Caco-2 (cell line): ENCODE measurements around the gene DNAAF5. TPM values are rescaled to one million over a fixed set of nuclear protein-coding genes. Genes with fewer than 3 reads are reported as not detected.
A peak's percentile ranks its signal among the peaks of the same experiment; 100 is the strongest.

Experiments
- BruUV-seq: library from RNA; stranded (reverse); fragments of 400-500 nt; replicated peaks from 2 replicates; lab custom pipeline; 2021; lab: Mats Ljungman, UMichigan
- CTCF ChIA-PET: fragments of 300-600 bp; sonication (Branson Sonifier 250); formaldehyde crosslinking; loops from one replicate; lab custom pipeline; 2022; ENCODE audit warnings: antibody characterized with exemption; lab: Charles Lee
- POLR2A ChIA-PET: fragments of 300-600 bp; sonication (Branson Sonifier 250); formaldehyde crosslinking; loops from one replicate; lab custom pipeline; 2022; ENCODE audit warnings: antibody characterized with exemption; lab: Charles Lee
- DNase-seq, 2 experiments: peaks; one replicate each; pipeline versions ENCODE4 v3.0.0 to v3.0.0-alpha.2; 2020 to 2022
- H3K27me3 ChIP-seq: replicated peaks from 2 replicates; pipeline ENCODE4 v1.6.0; 2011; ENCODE audit warnings: low read length; ENCODE audit not compliant: control insufficient read depth, insufficient read depth
- H3K36me3 ChIP-seq: 2 replicates; pipeline ENCODE4 v1.5.1; 2011; ENCODE audit warnings: low read length; ENCODE audit not compliant: control insufficient read depth, insufficient read depth
- H3K4me1 ChIP-seq: fragments of 250-450 bp; sonication (Bioruptor Pico); 2 replicates; pipeline ENCODE4 v1.5.1; 2020; ENCODE audit warnings: mild to moderate bottlenecking
- H3K4me3 ChIP-seq: 2 replicates; pipeline ENCODE4 v1.5.1; 2011; ENCODE audit warnings: low read depth, mild to moderate bottlenecking, control low read depth, low read length
- H3K9me3 ChIP-seq: fragments of 250-450 bp; sonication (Bioruptor Pico); 2 replicates; pipeline ENCODE4 v1.5.1; 2020; ENCODE audit warnings: mild to moderate bottlenecking, moderate library complexity
- H3K27ac Mint-ChIP-seq: one replicate; pipeline ENCODE4 v1.8.0; 2022; ENCODE audit warnings: mixed read lengths; ENCODE audit not compliant: unreplicated experiment
- H3K27me3 Mint-ChIP-seq: one replicate; pipeline ENCODE4 v1.8.0; 2022; ENCODE audit warnings: mixed read lengths; ENCODE audit not compliant: insufficient read depth, unreplicated experiment
- H3K36me3 Mint-ChIP-seq: one replicate; pipeline ENCODE4 v1.8.0; 2022; ENCODE audit warnings: mild to moderate bottlenecking, mixed read lengths; ENCODE audit not compliant: insufficient read depth, unreplicated experiment
- H3K4me1 Mint-ChIP-seq: one replicate; pipeline ENCODE4 v1.8.0; 2022; ENCODE audit warnings: low read depth, mixed read lengths; ENCODE audit not compliant: unreplicated experiment
- H3K4me3 Mint-ChIP-seq: one replicate; pipeline ENCODE4 v1.8.0; 2022; ENCODE audit warnings: mild to moderate bottlenecking, moderate library complexity, mixed read lengths; ENCODE audit not compliant: unreplicated experiment
- H3K9me3 Mint-ChIP-seq: one replicate; pipeline ENCODE4 v1.8.0; 2022; ENCODE audit warnings: mixed read lengths; ENCODE audit not compliant: unreplicated experiment
- CTCF ChIP-seq, 2 experiments: fragments of 200-600 bp in 1 of 2; IDR thresholded peaks; 1 replicate in 1 of 2; 2 replicates in 1 of 2; pipeline versions ENCODE4 v1.5.1 to v1.8.0; 2011 to 2022; ENCODE audit warnings: antibody characterized with exemption in 1 of 2, control low read depth in 1 of 2, inconsistent platforms in 1 of 2, low read depth in 1 of 2, low read length in 1 of 2, mild to moderate bottlenecking in 1 of 2, moderate library complexity in 1 of 2; ENCODE audit not compliant: insufficient read depth in 1 of 2, severe bottlenecking in 1 of 2, unreplicated experiment in 1 of 2
- intact Hi-C: fragments of 100-400 bp; cut with micrococcal nuclease; formaldehyde crosslinking; loops from one replicate; pipeline ENCODE4 v1.10.0; 2022; ENCODE audit not compliant: unreplicated experiment
- total RNA-seq: library from RNA; stranded (reverse); gene quantifications from 2 replicates; pipeline ENCODE4 v1.2.3, GENCODE V29; 2022

The DNAAF5 gene
- total RNA-seq, 1 experiment from 2014 or later, result 51.4 TPM

GRCh38 chr7:816751-817671 is 90.5 kb downstream of the DNAAF5 start:
- peak in 1 of 2 experiments; percentile 58 for DNase-seq
- Mint-ChIP-seq H3K4me3 (peak overlapping the region; percentile 95), H3K27me3 (no peaks in the 10 kb centered on the region), H3K9me3 (no peaks in the 10 kb centered on the region), H3K36me3 (peaks cover 31% of the 10 kb centered on the region), H3K4me1 (peaks cover 17% of the 10 kb centered on the region), H3K27ac (peak overlapping the region; percentile 19)
- TF ChIP-seq CTCF (IDR thresholded peaks at IDR 0.05; ENCODE audit: insufficient read depth in 1 of 2, low read depth in 1 of 2, low read length in 1 of 2, severe bottlenecking in 1 of 2, unreplicated experiment in 1 of 2), result no peak
- Histone ChIP-seq H3K4me3 (peak overlapping the region; percentile 82), H3K36me3 (peaks cover 5% of the 10 kb centered on the region), H3K4me1 (no peaks in the 10 kb centered on the region), H3K27me3 (no peaks in the 10 kb centered on the region), H3K9me3 (no peaks in the 10 kb centered on the region)
- BruUV-seq, result no TSS peak
- ChIA-PET POLR2A (interaction anchor here (1.0 to 1.3 kb wide), 3 partner anchors 44 to 484 kb away, joined by 3 to 5 read pairs (median 3); partner anchors contain the start of gene GET4), CTCF (interaction anchor here (0.7 to 2.0 kb wide), 3 partner anchors 19 to 180 kb away, joined by 3 to 13 read pairs (median 3); no protein-coding TSS in a partner anchor)
- intact Hi-C loops, result loop anchor here (5.0 kb wide), 1 partner anchor 55 kb away; no protein-coding TSS in a partner anchor

DNA sequence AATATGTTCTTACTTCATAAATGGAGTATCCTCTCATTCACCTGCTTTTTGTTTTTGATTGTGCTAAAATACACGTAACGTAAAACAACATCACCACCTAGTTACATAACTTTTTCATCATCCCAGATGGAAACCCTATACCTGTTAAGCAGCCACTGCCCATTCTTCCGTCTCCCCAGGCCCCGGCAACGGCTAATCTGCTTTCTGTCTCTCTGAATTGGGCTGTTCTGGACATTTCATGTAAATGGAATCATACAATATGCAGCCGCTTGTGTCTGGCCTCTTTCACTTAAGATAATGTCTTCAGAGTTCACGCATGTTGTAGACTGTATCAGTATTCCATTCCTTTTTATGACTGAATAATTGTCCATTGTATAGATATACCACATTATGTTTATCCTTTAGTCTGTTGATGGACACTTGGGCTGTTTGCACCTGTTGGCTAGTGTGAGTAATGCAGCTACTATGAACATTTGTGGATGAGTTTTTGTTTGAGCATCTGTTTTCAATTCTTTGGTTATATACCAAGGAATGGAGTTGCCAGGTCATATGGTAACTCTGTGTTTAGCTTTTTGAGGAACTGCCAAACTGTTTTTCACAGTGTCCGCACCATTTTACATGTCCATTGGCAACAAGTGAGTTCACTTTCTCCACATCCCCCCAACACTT is 91.7 kb downstream of the DNAAF5 start:
- Mint-ChIP-seq H3K36me3 (peaks cover 40% of the 10 kb centered on the region), H3K4me3 (peak overlapping the region; percentile 95), H3K4me1 (peaks cover 20% of the 10 kb centered on the region), H3K9me3 (no peaks in the 10 kb centered on the region), H3K27me3 (no peaks in the 10 kb centered on the region), H3K27ac (peak overlapping the region; percentile 19)
- Histone ChIP-seq H3K4me3 (no peak overlapping the region), H3K4me1 (no peaks in the 10 kb centered on the region), H3K9me3 (no peaks in the 10 kb centered on the region), H3K27me3 (no peaks in the 10 kb centered on the region), H3K36me3 (peaks cover 5% of the 10 kb centered on the region)
- no peak for DNase-seq
- intact Hi-C loops, result loop anchor here (5.0 kb wide), 1 partner anchor 54 kb away; no protein-coding TSS in a partner anchor
- POLR2A ChIA-PET, result no interaction called here
- peak; percentile 26 to 46 for TF ChIP-seq CTCF (IDR thresholded peaks at IDR 0.05; ENCODE audit: insufficient read depth in 1 of 2, low read depth in 1 of 2, low read length in 1 of 2, severe bottlenecking in 1 of 2, unreplicated experiment in 1 of 2)
- BruUV-seq, result no TSS peak
- CTCF ChIA-PET, result interaction anchor here (0.6 to 2.0 kb wide), 3 partner anchors 18 to 67 kb away, joined by 3 to 13 read pairs (median 4); no protein-coding TSS in a partner anchor

- POLR2A ChIA-PET, result no interaction called here
- TF ChIP-seq CTCF (IDR thresholded peaks at IDR 0.05; ENCODE audit: insufficient read depth in 1 of 2, low read depth in 1 of 2, low read length in 1 of 2, severe bottlenecking in 1 of 2, unreplicated experiment in 1 of 2), result no peak
- DNase-seq, result no peak
- Histone ChIP-seq H3K9me3 (no peaks in the 10 kb centered on the region), H3K4me3 (no peak overlapping the region), H3K36me3 (peaks cover 5% of the 10 kb centered on the region), H3K27me3 (no peaks in the 10 kb centered on the region), H3K4me1 (no peaks in the 10 kb centered on the region)
- Mint-ChIP-seq H3K36me3 (peaks cover 32% of the 10 kb centered on the region), H3K27ac (no peak overlapping the region), H3K27me3 (no peaks in the 10 kb centered on the region), H3K9me3 (no peaks in the 10 kb centered on the region), H3K4me3 (no peak overlapping the region), H3K4me1 (peaks cover 28% of the 10 kb centered on the region)
- BruUV-seq, result no TSS peak
- intact Hi-C loops, result no loop called here
- CTCF ChIA-PET, result no interaction called here
Observed at GRCh38 chr7:820341-820740, 93.8 kb downstream of the DNAAF5 start.
